NCI-H2107 treated with DMSO at 0.1 percent for 48 hours (cell line): ENCODE results near the gene PLN.

Experiments
- DNase-seq: peaks from one replicate; lab custom pipeline; 2025; ENCODE audit not compliant: unreplicated experiment; lab: John Stamatoyannopoulos, UW

PLN gene

GRCh38 chr6:118536478-118536877 is 11.6 kb upstream of the PLN start:
- no peak for DNase-seq

- no peak for DNase-seq
Observed at GRCh38 chr6:118537574-118537973, 10.5 kb upstream of the PLN start.

- no peak for DNase-seq
Observed at GRCh38 chr6:118542184-118542952, 5.7 kb upstream of the PLN start.

- DNase-seq: no peak
Observed at GRCh38 chr6:118544105-118544504, 4.0 kb upstream of the PLN start.

- DNase-seq: no peak
Observed at GRCh38 chr6:118546164-118546879, 1.8 kb upstream of the PLN start.

GRCh38 chr6:118546880-118547218 is 1.2 kb upstream of the PLN start:
- no peak for DNase-seq

- DNase-seq: no peak
Observed at GRCh38 chr6:118548613-118549012, 517 bp downstream of the PLN start.

GRCh38 chr6:118551063-118552053 is 3.3 kb downstream of the PLN start:
- DNase-seq: peak; percentile 59

- DNase-seq: no peak
Observed at GRCh38 chr6:118553132-118553531, 5.0 kb downstream of the PLN start.

GRCh38 chr6:118554698-118555097 is 6.6 kb downstream of the PLN start:
- no peak for DNase-seq

- no peak for DNase-seq
Observed at GRCh38 chr6:118558464-118559217, 10.5 kb downstream of the PLN start.

- no peak for DNase-seq
Observed at GRCh38 chr6:118559659-118560058, 11.6 kb downstream of the PLN start.

GRCh38 chr6:118562248-118562647 is 14.2 kb downstream of the PLN start:
- DNase-seq: no peak

- DNase-seq: no peak
Observed at GRCh38 chr6:118562959-118563358, 14.9 kb downstream of the PLN start.

- DNase-seq: peak; percentile 67
Observed at GRCh38 chr6:118565311-118565960, 17.3 kb downstream of the PLN start.

- DNase-seq: no peak
Observed at GRCh38 chr6:118567974-118568373, 19.9 kb downstream of the PLN start.

- DNase-seq: no peak
Observed at GRCh38 chr6:118569498-118569897, 21.4 kb downstream of the PLN start.

GRCh38 chr6:118571121-118571520 is 23.0 kb downstream of the PLN start:
- DNase-seq: no peak

- no peak for DNase-seq
Observed at GRCh38 chr6:118574051-118574865, 26.2 kb downstream of the PLN start.
